Stimulated activated CD8-positive, alpha-beta memory T cell treated with anti-CD3 and anti-CD28 coated beads, Interleukin-4, amount 100 ng/mL, for 48 hours (primary cell): ENCODE results near the gene ZBP1.
A peak's percentile ranks its signal among the peaks of the same experiment; 100 is the strongest.

Experiments used
- DNase-seq: peaks from one replicate; pipeline ENCODE4 v3.0.0-alpha.2; 2020

ZBP1 gene

DNA sequence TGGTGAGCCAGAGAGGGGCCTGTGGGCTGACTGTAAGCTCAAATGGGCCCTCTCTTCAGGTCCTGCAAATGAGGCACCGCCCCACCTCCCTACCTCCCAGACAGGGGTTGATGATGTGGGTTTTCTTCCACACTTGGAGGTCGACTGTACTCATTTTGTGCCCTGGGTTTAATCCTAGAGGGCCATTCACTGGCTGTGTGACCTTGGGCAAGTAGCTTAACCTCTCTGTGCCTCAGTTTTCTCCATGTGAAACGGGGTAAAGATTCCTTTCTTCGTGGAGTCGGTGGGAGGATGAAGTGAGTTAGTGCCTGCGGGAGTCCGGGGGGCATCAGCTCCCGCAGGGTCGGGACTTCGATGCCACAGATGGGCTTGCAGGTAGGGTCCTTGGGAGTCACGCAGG, 23.9 kb downstream of the ZBP1 start:
- DNase-seq = no peak

DNA sequence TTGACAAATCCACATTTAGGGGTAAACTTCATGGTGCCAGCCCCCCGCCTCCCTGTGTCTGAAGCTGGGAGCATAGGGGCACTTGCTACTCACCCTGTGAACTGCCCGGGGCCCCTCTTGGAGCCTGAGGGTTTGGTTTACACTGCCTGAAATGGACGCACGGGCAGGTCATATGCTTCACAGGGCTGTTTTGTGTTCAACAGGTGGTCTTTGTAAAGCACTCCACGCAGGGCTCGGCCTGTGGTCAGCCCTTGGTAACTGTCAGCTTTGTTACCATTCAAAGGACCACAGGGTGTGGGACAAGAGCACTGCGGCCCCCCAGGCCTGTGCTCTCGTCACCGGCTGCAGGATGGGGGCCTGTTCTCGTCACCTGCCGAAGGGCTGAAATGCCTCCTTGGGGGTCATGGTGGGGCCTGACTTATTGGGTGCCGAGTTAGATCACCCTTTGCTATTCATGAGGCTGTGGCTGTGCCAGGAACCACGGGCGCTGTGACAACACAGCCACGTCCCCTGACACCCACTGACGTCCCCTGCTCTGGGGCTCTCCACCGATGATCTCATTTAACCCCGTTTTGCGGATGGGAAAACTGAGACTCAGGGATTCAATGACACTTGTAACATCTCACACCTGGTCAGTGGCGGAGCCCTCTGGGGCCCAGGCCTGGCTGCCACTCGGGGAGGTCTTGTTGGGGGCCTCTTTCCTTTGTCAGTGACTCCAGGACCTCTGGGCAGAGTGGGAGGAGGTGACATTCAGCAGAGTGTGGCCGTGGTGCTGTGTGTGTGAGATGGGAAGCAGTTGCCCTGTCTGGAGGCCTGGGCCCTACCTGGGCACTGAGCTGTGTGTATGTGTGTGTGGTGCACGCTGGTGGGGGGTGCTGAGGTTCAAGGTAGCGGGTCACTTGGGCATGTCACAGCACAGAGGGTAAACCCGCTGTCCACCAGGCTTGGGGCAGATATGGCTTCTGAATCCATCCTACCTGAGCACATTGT, 24.9 kb downstream of the ZBP1 start:
- DNase-seq = no peak

GRCh38 chr20:57594092-57594951, 25.9 kb downstream of the ZBP1 start:
- DNase-seq = peak; percentile 80

- no peak for DNase-seq
These were observed 26.9 kb downstream of the ZBP1 start for GRCh38 chr20:57593134-57593886.

- DNase-seq = no peak
These were observed 27.7 kb downstream of the ZBP1 start for GRCh38 chr20:57592263-57593092.

DNA sequence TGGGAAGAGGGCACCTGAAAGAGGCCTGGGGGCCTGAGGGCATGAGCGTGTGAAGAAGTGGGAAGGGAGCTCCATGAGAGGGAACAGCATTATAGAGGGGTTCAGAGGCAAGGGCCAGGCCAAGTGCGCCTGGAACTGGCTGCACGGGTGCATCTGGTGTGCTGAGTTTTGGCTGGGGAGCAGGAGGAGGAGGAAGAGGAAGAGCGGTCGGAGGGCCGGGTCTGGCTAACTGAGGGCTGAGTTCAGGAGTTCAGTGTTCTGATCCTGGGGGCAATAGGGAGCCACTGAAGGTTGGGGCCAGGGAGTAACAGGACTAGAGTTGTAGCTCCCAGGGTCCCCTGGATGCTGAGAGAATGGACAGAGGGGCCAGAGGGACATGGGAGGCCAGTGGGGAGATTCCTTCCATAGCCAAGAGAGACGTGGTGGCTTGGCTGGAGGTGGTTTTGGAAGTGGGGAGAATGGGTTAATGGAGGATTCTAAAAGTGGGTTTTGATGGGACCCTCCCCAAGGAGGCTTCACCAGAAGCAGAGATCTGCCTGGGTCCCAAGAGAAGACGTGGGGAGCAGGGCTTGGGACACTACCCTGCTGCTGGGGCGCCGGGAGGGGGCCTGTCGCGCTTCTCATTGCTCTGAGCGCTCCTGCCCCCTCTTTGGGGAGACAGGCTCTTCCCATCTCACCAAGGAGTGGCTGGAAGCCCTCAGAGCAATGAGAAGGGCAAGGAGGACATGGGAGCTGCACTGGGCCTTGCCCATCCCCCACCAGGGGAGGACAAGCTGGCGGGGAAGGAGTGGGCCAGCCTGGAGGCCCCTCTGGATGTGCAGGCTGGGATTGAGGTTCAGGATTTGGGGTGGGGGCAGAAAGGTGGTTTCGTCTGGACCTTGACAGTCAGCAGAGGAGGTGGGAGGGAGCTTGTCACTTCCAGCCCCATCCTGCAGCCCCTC, 28.7 kb downstream of the ZBP1 start:
- no peak for DNase-seq

DNA sequence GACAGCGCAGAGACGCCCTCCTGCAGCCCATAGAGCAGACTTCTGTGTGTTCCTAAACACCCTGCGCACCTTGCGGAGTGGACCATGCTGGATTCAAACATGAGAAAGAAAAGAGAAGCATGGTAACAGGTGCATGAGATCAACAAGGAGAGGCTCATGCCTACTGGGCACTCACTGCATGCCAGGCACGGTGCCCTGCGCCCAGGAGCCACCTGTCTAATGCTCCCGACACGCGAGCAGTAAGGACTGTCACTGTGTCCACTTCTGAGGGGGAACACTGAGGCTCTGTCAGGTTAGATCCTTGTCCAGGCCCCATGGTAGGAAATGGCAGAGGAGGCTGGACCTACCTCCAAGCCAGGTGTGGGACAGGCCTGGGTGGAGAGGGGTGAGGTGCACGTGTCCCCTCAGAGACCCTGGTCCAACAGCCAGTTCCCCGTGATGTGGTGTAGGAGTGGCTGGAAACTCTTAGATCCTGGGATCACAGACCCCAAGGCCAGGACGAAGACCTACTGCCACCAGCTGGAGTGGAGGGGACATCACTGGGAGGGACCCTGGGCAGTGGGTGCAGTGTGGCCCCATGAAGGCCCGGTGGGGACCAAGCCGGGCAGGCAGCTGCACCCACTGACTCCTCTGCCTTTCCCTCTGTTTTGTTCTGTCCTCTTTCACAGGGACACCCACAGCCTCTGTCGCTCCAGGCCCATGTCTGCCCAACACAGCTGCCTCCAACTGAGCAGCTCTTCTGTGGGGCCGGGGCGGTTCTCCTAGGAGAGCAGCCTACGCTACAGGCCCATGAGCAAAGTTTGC, 29.5 kb downstream of the ZBP1 start:
- DNase-seq = no peak

DNA sequence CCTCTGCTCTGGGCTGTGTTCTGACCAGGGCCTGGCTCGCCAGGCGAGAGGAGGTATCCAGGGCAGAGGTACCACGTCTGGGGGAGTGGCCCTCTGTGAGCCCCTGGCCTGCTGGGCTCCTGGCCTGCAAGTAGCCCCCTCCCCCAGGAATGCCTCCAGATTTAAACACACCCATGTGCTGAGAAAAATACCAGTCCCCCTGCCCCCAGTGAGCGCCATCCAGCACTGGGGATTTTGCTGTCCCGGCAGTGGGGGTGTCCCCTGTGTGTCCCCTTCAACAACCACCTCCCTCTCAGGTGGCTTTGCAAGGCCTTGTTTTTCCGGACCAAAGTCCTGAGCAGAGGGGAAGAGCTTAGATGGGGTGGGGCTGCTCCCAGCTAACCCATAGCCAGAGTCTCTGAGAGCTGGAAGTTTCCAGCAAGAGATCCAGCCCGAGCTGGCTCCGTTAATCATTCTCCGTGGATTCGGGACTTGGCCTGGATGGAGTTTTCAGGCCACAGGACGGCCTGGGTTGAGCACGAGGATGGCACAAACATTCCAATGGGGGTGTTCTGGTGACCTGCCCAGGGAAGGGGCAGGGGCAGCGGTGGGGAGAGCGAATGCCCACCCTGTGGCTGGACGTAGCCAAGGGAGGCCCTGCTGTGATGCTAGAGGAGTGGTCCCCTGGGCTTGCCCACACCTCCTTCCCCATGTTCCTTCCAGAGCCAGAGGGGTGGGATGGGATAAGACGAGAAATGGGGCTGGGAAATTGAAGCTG, 30.3 kb downstream of the ZBP1 start:
- DNase-seq = no peak

DNA sequence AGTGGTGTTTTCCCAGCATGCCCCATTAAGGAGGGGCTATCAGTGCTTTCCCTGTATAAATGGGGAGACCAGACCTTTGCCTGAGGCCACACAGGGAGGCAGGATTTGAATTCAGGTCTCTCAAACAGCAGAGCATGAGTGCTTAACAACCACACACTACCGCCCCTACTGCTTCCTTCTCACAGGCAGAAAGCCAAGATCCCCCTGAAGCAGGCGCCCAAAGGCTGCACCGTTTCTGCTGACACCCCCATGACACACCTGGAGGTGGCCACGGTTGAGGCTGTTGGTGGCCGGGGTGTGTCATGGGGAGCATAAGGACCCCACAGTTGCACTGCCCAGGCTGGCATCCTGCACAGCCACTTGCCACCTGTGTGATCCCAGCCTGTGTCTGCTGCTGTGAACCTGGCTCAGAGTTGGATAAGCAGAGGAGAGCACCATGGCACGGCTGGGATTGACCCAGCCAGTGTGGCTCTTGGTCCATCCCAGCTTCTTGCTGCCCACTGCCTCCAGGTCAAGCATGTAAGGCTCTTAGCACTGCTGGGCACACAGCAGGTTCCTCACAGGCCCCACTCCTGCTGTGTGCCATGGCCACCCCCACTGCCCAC, 31.0 kb downstream of the ZBP1 start:
- no peak for DNase-seq

DNA sequence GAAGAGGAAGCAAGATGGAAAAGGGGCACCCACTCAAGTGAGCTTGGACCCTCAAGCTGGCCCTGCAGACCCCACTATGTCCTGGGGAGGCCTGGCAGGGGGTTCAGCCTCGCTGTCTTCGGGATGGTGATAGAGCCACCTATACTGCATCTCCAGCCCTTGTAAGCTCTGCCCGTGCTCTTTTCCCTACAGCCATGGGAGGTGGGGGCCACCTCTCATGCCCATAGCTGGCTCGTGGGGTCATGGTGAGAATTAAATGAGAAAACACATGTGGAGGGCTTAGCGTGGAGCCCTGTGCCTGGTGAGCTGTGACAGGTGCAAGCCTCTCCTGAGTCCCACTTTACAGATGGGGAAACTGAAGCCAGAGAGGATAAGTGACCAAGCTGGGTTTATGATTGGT, 31.6 kb downstream of the ZBP1 start:
- no peak for DNase-seq

- no peak for DNase-seq
These were observed 32.2 kb downstream of the ZBP1 start for GRCh38 chr20:57587989-57588377.

DNA sequence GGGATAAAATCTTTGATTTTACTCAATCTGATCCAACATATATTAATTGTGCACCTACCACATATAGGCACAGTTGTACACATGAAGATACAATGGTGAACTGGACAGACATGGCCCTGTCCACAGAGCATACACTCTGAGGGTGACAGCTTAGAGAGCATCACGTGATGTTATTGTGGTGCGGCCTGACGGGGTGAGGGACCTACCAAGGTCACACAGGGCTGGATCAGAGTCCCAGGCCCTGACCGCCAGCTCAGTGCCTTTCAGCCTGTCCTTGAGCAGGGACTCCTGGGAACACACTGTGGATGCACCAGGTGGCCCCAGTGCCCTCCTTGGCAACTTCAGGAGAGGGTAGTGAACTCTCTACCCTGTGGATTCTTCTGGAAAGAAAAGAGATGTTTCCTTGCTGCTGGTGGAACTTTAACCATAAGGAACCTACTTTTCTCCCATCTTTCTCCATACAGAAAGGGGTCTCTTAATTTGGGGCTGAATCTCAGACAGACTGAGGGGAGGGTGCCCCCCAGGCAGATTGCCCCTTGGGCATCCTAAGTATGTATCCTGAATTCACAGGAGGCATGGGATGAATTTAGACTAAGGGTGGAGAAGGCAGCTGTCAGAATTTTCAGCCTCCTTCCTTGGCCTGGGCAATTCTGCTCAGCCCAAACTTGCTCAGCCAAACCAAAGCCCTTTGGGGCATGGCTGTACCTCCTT, 32.8 kb downstream of the ZBP1 start:
- DNase-seq = no peak

- DNase-seq = no peak
These were observed 33.3 kb downstream of the ZBP1 start for GRCh38 chr20:57586943-57587277.

DNA sequence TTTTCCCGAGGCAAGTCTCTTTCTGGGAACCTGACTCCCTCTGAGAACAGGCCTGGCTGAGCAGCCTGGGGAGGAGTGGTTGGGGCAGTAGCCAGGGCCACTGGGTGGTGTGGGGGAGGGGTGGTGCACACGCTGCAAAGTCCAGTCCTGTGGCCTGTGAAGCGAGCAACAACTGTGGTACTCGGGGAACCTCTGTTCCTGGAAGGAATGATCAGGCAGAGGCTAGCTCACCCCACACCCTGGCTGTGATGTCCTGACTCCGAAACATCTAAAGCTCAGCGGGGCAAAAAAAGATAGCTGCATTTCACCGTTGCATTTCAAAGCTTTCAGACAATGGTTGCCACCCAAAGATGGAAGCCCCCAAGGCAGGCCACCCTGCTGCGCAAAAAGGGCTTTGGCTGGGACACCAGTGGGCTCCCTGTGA, 33.8 kb downstream of the ZBP1 start:
- DNase-seq = no peak

- no peak for DNase-seq
These were observed 34.6 kb downstream of the ZBP1 start for GRCh38 chr20:57585466-57586213.

- no peak for DNase-seq
These were observed 35.3 kb downstream of the ZBP1 start for GRCh38 chr20:57584768-57585461.
